Stimulated activated CD8-positive, alpha-beta memory T cell treated with anti-CD3 and anti-CD28 coated beads, Interleukin-12 subunit alpha, Interleukin-12 subunit beta, amount 100 ng/mL, for 1 hour (primary cell): ENCODE results near the gene SPATA31A5.
"Not testable (repeated sequence)": the region's sequence is repeated elsewhere in the genome, so short reads cannot be mapped to it uniquely, and the experiment has no call there.

Experiments used
- DNase-seq: peaks from one replicate; pipeline ENCODE4 v3.0.0-alpha.2; 2020; ENCODE audit warnings: low read depth

The SPATA31A5 gene

DNA sequence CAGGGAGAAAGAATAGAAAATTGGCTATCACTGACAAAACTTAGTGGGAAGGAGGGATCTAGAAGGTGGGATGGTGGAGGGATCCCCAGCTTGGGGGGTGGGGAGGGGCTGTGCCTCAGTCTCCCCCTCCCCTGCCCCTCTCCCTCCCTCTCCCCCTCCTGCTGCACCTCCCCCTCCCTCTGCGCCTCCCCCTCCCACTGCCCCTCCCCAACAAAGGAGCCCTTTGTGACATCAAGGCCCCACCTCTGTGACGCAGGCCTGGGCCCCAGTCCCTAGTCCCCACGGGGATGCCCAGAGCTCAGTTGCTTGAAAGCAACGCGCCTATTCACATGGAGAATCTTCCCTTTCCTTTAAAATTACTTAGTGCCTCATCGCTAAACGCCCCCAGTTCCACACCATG lies at the start of gene SPATA31A5:
TSS of gene SPATA31A5 (plus strand) at position 301 of the 400 bp plus-strand sequence. CDS start at position 330, 29 bp downstream.
- not testable (repeated sequence) for DNase-seq

DNA sequence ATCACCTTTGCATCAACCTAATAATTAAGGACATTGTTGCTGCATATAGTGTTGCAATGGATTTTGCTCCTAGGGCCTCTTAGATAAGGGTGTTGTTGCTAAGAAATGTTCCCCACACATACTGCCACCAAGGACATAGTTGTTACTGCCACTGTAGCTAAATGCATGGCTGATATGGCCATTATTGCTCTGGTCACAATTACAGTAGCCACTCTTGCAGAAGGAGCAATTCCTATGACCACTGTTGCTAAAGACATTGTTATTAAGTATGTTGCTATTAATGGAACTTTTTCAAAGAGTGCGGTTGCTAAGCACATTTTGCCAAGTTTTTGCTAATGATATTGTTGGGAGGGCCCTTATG lies 48.8 kb downstream of the SPATA31A5 start:
- not testable (repeated sequence) for DNase-seq

DNA sequence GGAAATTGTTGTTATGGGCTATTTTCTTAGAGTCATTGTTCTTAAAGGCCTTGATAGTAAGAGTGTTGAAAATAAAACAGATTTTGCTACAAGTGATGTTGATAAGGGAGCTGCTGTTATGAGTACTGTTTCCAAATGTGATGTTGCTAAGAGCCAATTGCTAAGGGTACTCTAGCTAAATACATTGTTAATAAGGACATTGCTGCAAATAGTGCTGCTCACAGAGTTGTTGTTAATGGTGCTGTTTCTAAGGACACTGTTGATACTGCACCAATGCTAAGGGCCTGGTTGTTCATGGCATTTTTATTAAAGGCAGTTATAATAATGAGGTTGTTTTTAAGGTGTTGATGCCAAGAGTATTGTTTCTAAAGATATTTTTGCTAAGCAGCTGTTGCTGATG lies 52.2 kb downstream of the SPATA31A5 start:
- not testable (repeated sequence) for DNase-seq
